Lung (tissue), 12 donors: ENCODE measurements around the gene CFAP61. TPM values are rescaled to one million over a fixed set of nuclear protein-coding genes. Genes with fewer than 3 reads are reported as not detected.

Experiments used
- ATAC-seq: fragments of 200-7000 bp; cut with Tn5 transposase; one replicate; pipeline ENCODE4 v1.9.1; 2020; ENCODE audit warnings: moderate number of reproducible peaks; ENCODE audit not compliant: insufficient read depth, low FRiP score
- DNase-seq, 3 donors: peaks; one replicate each; pipeline ENCODE4 v3.0.0-alpha.2; 2013 to 2017
- H3K27ac ChIP-seq, 2 donors: one replicate each; pipeline ENCODE4 v1.5.1; 2013; ENCODE audit warnings: mild to moderate bottlenecking in 2 of 2, moderate library complexity in 2 of 2, control low read depth in 1 of 2, inconsistent platforms in 1 of 2, low read depth in 1 of 2, low read length in 1 of 2
- H3K27me3 ChIP-seq, 3 donors: one replicate each; pipeline ENCODE4 v1.5.1; 2013; ENCODE audit warnings: low read length in 2 of 3; ENCODE audit not compliant: control insufficient read depth in 3 of 3, insufficient read depth in 3 of 3
- H3K36me3 ChIP-seq, 4 donors: one replicate each; pipeline ENCODE4 v1.5.1; 2013; ENCODE audit warnings: low read length in 4 of 4, mild to moderate bottlenecking in 1 of 4, moderate library complexity in 1 of 4; ENCODE audit not compliant: control insufficient read depth in 4 of 4, insufficient read depth in 4 of 4
- H3K4me1 ChIP-seq, 5 donors: one replicate each; pipeline ENCODE4 v1.5.1; 2013; ENCODE audit warnings: low read length in 5 of 5, mild to moderate bottlenecking in 2 of 5, moderate library complexity in 1 of 5; ENCODE audit not compliant: control insufficient read depth in 5 of 5, insufficient read depth in 5 of 5
- H3K4me3 ChIP-seq: one replicate; pipeline ENCODE4 v1.5.1; 2013; ENCODE audit warnings: mild to moderate bottlenecking, control low read depth, moderate library complexity
- H3K9ac ChIP-seq, 2 donors: one replicate each; pipeline ENCODE4 v1.5.1; 2013; ENCODE audit warnings: low read length in 2 of 2, control low read depth in 1 of 2; ENCODE audit not compliant: insufficient read depth in 1 of 2
- H3K9me3 ChIP-seq, 4 donors: one replicate each; pipeline ENCODE4 v1.5.1; 2013; ENCODE audit warnings: low read length in 3 of 4, mild to moderate bottlenecking in 1 of 4, moderate library complexity in 1 of 4; ENCODE audit not compliant: control insufficient read depth in 4 of 4, insufficient read depth in 3 of 4
- CTCF ChIP-seq: IDR thresholded peaks from 2 replicates; pipeline ENCODE4 v1.5.1; 2012; ENCODE audit warnings: mild to moderate bottlenecking; ENCODE audit errors: control extremely low read depth, extremely low read depth
- WGBS, 2 donors: extraction: QIAGEN DNeasy Blood & Tissue Kit; methylation state at CpG; one replicate each; pipeline ENCODE4 v1.1.7; 2013; 5-methylcytosine and 5-hydroxymethylcytosine counted together
- polyA plus RNA-seq, 2 donors: library from polyadenylated mRNA; stranded (reverse); fragments of 200-250 nt; gene quantifications; one replicate each; pipeline ENCODE4 v1.2.1, GENCODE V29; 2013
- total RNA-seq, 2 donors: library from RNA; depleted of rRNA in 1 of 2; stranded (reverse); fragments of >200 nt in 1 of 2; gene quantifications; one replicate each; pipeline ENCODE4 v1.2.1, GENCODE V29; 2014 to 2021
- donor health status: control.
- donor health status: control.
- donor health status: Bipolar disorder and iron deficiency.
- donor health status: healthy.
- donor health status: DM: yes; HTN: yes; CAD: no.

CFAP61 gene
- total and polyA plus RNA-seq, 4 donors: 2.0 to 15.4 (median 6.5) TPM

GRCh38 chr20:20297181-20297580, 244.8 kb downstream of the CFAP61 start:
- TF ChIP-seq CTCF: no peak
- no peaks in the 10 kb centered on the region for H3K36me3 ChIP-seq
- ATAC-seq: no peak
- WGBS, 2 donors: 80 to 84% methylated on average over 3 of the region's 3 CpGs
- H3K27me3 ChIP-seq: no peaks in the 10 kb centered on the region
- no peak overlapping the region for H3K9ac ChIP-seq
- no peaks in the 10 kb centered on the region for H3K4me1 ChIP-seq
- DNase-seq: no peak
- no peak overlapping the region for H3K27ac ChIP-seq
- H3K4me3 ChIP-seq: no peak overlapping the region
- H3K9me3 ChIP-seq: peaks cover 0 to 3% (median 0%) of the 10 kb centered on the region in 4 donors

- no peaks in the 10 kb centered on the region for H3K27me3 ChIP-seq
- H3K4me1 ChIP-seq: no peaks in the 10 kb centered on the region
- H3K9me3 ChIP-seq: peaks cover 0 to under 1% (median 0%) of the 10 kb centered on the region in 4 donors
- ATAC-seq (no peak), DNase-seq (no peak)
- 85 to 88% methylated on average over 2 of the region's 2 CpGs for WGBS, 2 donors
- no peak for TF ChIP-seq CTCF
- no peaks in the 10 kb centered on the region for H3K36me3 ChIP-seq
- H3K9ac ChIP-seq: no peak overlapping the region
- H3K4me3 ChIP-seq: no peak overlapping the region
- no peak overlapping the region for H3K27ac ChIP-seq
These were observed 245.4 kb downstream of the CFAP61 start for GRCh38 chr20:20297752-20298151.

GRCh38 chr20:20299904-20300303, 247.6 kb downstream of the CFAP61 start:
- Histone ChIP-seq H3K9ac (no peak overlapping the region), H3K27ac (no peak overlapping the region), H3K9me3 (peaks cover 0 to 4% (median 0%) of the 10 kb centered on the region in 4 donors), H3K4me3 (no peak overlapping the region), H3K4me1 (no peaks in the 10 kb centered on the region), H3K27me3 (no peaks in the 10 kb centered on the region), H3K36me3 (no peaks in the 10 kb centered on the region)
- ATAC-seq (no peak), DNase-seq (no peak)
- TF ChIP-seq CTCF: no peak
- 67 to 77% methylated on average over 7 of the region's 7 CpGs for WGBS, 2 donors

- ATAC-seq (no peak), DNase-seq (no peak)
- WGBS, 2 donors: 90 to 91% methylated on average over 12 of the region's 12 CpGs
- Histone ChIP-seq H3K4me3 (no peak overlapping the region), H3K27me3 (no peaks in the 10 kb centered on the region), H3K9me3 (peaks cover 0 to 4% (median 0%) of the 10 kb centered on the region in 4 donors), H3K36me3 (no peaks in the 10 kb centered on the region), H3K4me1 (no peaks in the 10 kb centered on the region), H3K9ac (no peak overlapping the region), H3K27ac (no peak overlapping the region)
- no peak for TF ChIP-seq CTCF
These were observed 251.0 kb downstream of the CFAP61 start for GRCh38 chr20:20303320-20303719.
